Astrocyte of the spinal cord (primary cell): Measurements from ENCODE around the gene BRCA2.

Experiments used
- DNase-seq: peaks from one replicate; pipeline ENCODE4 v3.0.0; 2011; ENCODE audit warnings: low read depth, low spot score
- H3K4me3 ChIP-seq: 2 replicates; pipeline ENCODE4 v1.5.1; 2011; ENCODE audit warnings: low read depth, mild to moderate bottlenecking, low read length, moderate library complexity
- in situ Hi-C: cut with HindIII; loops from 2 replicates; pipeline ENCODE4 v1.10.0; 2017; ENCODE audit warnings: low sequenced_read_pairs
- TF ChIP-seq, protein P1 (sequence below): IDR thresholded peaks from 2 replicates; pipeline ENCODE4 v1.5.1; 2012; ENCODE audit warnings: low read depth, mild to moderate bottlenecking, low read length, inconsistent platforms

The BRCA2 gene

GRCh38 chr13:32426191-32426989, 111.1 kb downstream of the BRCA2 start:
- no peak for DNase-seq
- H3K4me3 ChIP-seq: peak overlapping the region; percentile 56
- TF ChIP-seq, protein P1, sequence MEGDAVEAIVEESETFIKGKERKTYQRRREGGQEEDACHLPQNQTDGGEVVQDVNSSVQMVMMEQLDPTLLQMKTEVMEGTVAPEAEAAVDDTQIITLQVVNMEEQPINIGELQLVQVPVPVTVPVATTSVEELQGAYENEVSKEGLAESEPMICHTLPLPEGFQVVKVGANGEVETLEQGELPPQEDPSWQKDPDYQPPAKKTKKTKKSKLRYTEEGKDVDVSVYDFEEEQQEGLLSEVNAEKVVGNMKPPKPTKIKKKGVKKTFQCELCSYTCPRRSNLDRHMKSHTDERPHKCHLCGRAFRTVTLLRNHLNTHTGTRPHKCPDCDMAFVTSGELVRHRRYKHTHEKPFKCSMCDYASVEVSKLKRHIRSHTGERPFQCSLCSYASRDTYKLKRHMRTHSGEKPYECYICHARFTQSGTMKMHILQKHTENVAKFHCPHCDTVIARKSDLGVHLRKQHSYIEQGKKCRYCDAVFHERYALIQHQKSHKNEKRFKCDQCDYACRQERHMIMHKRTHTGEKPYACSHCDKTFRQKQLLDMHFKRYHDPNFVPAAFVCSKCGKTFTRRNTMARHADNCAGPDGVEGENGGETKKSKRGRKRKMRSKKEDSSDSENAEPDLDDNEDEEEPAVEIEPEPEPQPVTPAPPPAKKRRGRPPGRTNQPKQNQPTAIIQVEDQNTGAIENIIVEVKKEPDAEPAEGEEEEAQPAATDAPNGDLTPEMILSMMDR: no peak
- in situ Hi-C loops: no loop called here

DNA sequence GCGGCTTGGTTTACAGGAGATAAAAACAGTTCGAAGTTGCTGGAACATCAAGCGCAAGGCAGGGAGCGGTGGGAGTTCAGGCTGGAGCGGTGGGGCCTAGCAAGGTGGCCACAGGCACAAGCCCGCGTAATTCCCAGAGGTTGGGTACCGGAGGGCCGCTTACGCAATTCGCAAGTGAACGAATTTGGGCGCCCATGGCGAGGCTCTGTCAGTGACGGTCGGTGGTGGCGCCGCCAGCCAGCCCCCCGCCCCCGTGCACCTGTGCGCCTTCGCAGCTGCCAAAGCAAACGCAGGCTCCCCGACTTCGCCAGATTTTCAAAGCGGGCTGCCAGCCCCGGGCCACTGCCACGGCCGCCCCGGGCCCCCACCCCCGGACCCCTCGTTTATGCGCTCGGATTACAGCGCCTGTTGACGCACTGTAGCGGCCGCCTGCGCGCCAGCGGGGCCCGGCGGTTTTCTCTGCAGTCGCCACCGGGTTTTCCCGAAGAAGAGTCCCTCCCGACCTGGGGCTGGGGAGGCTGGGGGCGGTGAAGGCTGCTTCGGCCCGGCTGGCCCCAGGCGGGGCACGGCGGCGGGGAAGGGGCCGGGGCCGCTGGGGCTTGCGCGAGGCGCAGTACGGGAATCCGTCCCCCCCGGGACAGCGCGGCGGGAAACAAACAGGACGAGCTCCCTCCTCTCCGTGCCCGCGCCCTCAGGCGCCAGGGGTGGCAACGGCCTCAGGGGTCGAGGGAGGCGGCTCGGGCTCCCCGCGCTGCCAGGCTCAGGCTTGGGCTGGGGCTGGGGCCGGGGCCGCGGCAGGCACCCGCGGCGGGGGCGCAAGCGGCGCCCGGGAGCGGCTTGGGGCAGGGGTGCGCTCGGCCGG, 111.9 kb downstream of the BRCA2 start:
- peak overlapping the region; percentile 56 for H3K4me3 ChIP-seq
- peak; percentile 23 for DNase-seq
- TF ChIP-seq, protein P1: no peak
- in situ Hi-C loops: no loop called here

DNA sequence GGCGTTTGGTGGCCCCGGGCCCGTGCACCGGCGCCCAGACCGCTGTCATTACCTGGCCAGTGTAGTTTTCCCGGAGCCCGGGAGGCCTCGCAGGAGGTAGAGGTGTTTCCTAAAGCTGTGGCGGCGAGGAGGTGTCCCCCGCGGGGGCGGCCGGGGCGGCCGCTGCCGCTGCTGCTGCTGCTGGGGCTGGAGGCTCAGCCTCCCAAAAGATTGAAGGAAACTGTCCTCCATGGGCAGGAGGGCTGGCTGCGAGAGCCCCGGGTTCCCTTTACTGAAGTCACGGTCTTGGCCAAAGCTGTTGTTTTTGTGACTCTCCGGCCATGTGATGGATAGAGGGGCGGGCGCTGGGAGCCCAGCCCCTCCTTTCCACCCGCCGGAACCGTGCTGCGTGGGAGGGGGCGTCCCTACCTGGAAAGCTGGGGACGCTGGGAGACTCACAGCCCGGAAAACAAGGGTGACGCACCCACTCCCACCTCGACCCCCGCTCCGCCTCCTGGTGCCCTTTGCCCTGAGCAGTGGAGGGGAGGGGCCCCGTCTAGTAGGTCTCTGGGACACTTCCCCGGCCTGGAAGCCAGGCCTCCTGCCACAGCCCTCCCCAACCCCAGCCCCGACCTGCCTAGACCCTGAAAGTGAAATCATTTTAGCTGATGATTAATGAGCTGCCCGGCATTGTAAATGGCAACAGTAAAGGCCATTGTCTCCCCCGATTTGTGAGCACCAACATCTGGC, 112.7 kb downstream of the BRCA2 start, which contains the start of gene N4BP2L1:
TSS of gene N4BP2L1 (minus strand) at position 279 of the 729 bp plus-strand sequence. CDS start at position 231, 48 bp downstream.
- peak within 1 kb of the TSS; percentile 56 for H3K4me3 ChIP-seq
- TF ChIP-seq, protein P1: no peak
- in situ Hi-C loops: no loop called here
- DNase-seq: peak; percentile 31

GRCh38 chr13:32428581-32429432, 113.5 kb downstream of the BRCA2 start:
- in situ Hi-C loops: no loop called here
- peak overlapping the region; percentile 56 for H3K4me3 ChIP-seq
- no peak for DNase-seq
- TF ChIP-seq, protein P1: no peak

GRCh38 chr13:32429433-32429909, 114.2 kb downstream of the BRCA2 start:
- TF ChIP-seq, protein P1: no peak
- in situ Hi-C loops: no loop called here
- DNase-seq: no peak
- H3K4me3 ChIP-seq: no peak overlapping the region
